Endothelial cell (in vitro differentiated cells): ENCODE measurements around the gene CAPN15. TPM values are rescaled to one million over a fixed set of nuclear protein-coding genes. Genes with fewer than 3 reads are reported as not detected.

Experiments
- DNase-seq: peaks from one replicate; pipeline ENCODE4 v3.0.0; 2021; ENCODE audit warnings: low spot score
- H3K27ac Mint-ChIP-seq: one replicate; pipeline ENCODE4 v1.8.0; 2021; ENCODE audit warnings: mixed read lengths, inconsistent platforms; ENCODE audit not compliant: unreplicated experiment
- H3K27me3 Mint-ChIP-seq: one replicate; pipeline ENCODE4 v1.8.0; 2021; ENCODE audit warnings: mild to moderate bottlenecking, moderate library complexity, mixed read lengths, inconsistent platforms; ENCODE audit not compliant: unreplicated experiment
- H3K36me3 Mint-ChIP-seq: one replicate; pipeline ENCODE4 v1.8.0; 2021; ENCODE audit warnings: mild to moderate bottlenecking, low read depth, mixed read lengths, inconsistent platforms; ENCODE audit not compliant: unreplicated experiment
- H3K4me1 Mint-ChIP-seq: one replicate; pipeline ENCODE4 v1.8.0; 2021; ENCODE audit warnings: mild to moderate bottlenecking, mixed read lengths, inconsistent platforms; ENCODE audit not compliant: unreplicated experiment
- H3K4me3 Mint-ChIP-seq: one replicate; pipeline ENCODE4 v1.8.0; 2021; ENCODE audit warnings: mild to moderate bottlenecking, mixed read lengths, inconsistent platforms; ENCODE audit not compliant: unreplicated experiment
- H3K9me3 Mint-ChIP-seq: one replicate; pipeline ENCODE4 v1.8.0; 2021; ENCODE audit warnings: mixed read lengths, inconsistent platforms; ENCODE audit not compliant: unreplicated experiment
- total RNA-seq: library from RNA; stranded (reverse); fragmentation: NEBNext Ultra II Directional; extraction: Animal tissue kit (Norgen Biotek cat#: 25700); gene quantifications from one replicate; pipeline ENCODE4 v1.2.1, GENCODE V29; 2021; ENCODE audit not compliant: unreplicated experiment
- TF ChIP-seq, protein P1 (sequence below): fragments of 200-600 bp; sonication (generic); IDR thresholded peaks from one replicate; pipeline ENCODE4 v1.5.0; 2021; ENCODE audit warnings: antibody characterized with exemption; ENCODE audit not compliant: unreplicated experiment

The CAPN15 gene
- total RNA-seq, 1 donor from 2014 or later, result 49.0 TPM

DNA sequence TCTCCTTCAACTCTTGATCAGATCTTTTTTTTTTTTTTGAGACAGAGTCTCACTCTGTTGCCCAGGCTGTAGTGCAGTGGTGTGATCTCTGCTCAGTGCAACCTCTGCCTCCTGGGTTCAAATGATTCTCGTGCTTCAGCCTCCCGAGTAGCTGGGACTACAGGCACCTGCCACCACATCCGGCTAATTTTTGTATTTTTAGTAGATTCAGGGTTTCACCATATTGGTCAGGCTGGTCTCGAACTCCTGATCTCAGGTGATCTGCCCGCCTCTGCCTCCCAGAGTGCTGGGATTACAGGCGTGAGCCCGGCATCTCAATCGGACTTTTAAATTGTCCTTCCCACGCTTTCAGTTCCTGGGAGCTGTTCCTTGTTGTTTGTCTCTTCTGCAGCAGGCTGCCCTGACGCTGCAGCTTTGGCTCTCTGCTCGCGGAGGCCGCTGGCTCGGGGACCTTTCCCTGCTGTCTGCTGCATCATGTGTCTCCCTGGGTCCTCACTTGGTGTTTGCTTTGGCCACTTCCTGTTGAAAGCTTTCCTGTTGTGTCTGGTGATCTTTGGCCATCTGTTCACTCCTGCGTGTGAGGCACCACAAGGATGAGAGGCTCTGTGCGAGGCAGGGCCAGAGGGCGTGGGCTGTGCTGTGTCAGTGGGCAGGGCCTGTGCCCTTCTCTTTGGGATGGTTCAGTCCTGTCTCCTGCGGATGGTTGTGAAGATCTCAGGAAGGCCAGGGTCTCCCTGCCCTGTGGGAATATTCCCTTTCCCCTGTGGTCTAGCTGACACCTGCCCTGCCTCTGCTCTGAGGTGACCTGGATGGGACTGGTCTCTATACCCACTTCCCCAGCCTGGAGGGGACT, 18.4 kb upstream of the CAPN15 start:
- peak overlapping the region; percentile 80 for H3K27ac Mint-ChIP-seq
- H3K27me3 Mint-ChIP-seq, result peaks cover 3% of the 10 kb centered on the region
- H3K4me1 Mint-ChIP-seq, result peaks cover 25% of the 10 kb centered on the region
- H3K4me3 Mint-ChIP-seq, result peak overlapping the region; percentile 67
- peaks cover 45% of the 10 kb centered on the region for H3K36me3 Mint-ChIP-seq
- TF ChIP-seq, protein P1, sequence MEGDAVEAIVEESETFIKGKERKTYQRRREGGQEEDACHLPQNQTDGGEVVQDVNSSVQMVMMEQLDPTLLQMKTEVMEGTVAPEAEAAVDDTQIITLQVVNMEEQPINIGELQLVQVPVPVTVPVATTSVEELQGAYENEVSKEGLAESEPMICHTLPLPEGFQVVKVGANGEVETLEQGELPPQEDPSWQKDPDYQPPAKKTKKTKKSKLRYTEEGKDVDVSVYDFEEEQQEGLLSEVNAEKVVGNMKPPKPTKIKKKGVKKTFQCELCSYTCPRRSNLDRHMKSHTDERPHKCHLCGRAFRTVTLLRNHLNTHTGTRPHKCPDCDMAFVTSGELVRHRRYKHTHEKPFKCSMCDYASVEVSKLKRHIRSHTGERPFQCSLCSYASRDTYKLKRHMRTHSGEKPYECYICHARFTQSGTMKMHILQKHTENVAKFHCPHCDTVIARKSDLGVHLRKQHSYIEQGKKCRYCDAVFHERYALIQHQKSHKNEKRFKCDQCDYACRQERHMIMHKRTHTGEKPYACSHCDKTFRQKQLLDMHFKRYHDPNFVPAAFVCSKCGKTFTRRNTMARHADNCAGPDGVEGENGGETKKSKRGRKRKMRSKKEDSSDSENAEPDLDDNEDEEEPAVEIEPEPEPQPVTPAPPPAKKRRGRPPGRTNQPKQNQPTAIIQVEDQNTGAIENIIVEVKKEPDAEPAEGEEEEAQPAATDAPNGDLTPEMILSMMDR, result no peak
- DNase-seq, result no peak
- no peaks in the 10 kb centered on the region for H3K9me3 Mint-ChIP-seq

DNA sequence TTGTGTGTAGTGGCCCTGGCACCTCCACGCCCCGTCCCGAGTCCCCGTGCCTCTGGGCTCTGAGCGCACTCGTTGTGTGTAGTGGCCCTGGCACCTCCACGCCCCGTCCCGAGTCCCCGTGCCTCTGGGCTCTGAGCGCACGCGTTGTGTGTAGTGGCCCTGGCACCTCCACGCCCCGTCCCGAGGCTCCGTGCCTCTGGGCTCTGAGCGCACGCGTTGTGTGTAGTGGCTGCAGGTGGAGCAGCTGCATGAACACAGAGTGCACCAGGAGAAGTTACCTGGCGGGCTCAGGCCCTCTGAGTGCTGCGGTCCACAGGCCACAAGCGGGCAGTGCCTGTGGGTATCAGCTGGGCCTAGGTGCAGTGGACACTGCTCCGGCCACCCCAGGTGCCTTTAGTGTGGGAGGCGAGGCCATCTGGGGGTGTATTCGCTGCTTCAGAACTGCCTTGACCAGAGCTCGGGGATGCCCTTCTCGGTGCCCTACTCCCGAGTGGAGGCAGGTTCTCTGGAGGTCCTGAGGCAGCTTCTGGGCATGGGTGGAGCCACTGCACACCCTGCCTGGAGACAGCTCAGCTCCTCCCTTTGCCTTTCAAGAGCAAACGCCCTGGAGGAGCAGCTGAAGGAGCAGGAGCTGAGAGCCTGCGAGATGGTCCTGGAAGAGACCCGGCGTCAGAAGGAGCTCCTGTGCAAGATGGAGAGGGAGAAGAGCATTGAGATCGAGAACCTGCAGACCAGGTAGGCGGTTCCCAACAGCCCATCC, 17.3 kb upstream of the CAPN15 start:
- Mint-ChIP-seq H3K4me1 (peaks cover 25% of the 10 kb centered on the region), H3K4me3 (peak overlapping the region; percentile 51), H3K27me3 (peaks cover 3% of the 10 kb centered on the region), H3K36me3 (peaks cover 50% of the 10 kb centered on the region), H3K27ac (no peak overlapping the region), H3K9me3 (no peaks in the 10 kb centered on the region)
- TF ChIP-seq, protein P1, result no peak
- no peak for DNase-seq

GRCh38 chr16:512802-513201, 14.7 kb upstream of the CAPN15 start:
- H3K4me1 Mint-ChIP-seq, result peaks cover 15% of the 10 kb centered on the region
- no peak overlapping the region for H3K27ac Mint-ChIP-seq
- TF ChIP-seq, protein P1, result no peak
- H3K27me3 Mint-ChIP-seq, result peaks cover 5% of the 10 kb centered on the region
- peaks cover 44% of the 10 kb centered on the region for H3K36me3 Mint-ChIP-seq
- no peaks in the 10 kb centered on the region for H3K9me3 Mint-ChIP-seq
- no peak for DNase-seq
- no peak overlapping the region for H3K4me3 Mint-ChIP-seq

DNA sequence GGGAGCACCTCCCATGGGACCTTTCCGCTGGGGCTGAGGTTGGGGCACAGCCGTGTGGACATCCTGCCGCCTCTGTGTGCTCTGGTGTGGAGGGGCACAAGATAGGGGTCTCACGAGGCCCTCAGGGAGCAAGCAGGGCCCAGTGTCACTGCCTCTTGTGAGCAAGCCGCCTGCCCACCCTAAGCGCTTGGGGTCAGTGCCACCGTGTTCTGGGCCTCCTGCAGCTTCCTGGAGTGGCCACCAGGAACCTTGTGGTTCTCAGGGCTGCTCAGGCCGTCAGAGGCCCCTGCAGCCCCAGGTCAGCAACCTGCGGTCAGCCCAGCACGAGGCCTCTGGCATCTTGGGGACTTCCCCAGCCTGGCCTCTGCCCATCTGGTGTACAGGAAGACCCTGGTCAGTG, 13.6 kb upstream of the CAPN15 start:
- no peaks in the 10 kb centered on the region for H3K9me3 Mint-ChIP-seq
- no peak overlapping the region for H3K4me3 Mint-ChIP-seq
- peaks cover 6% of the 10 kb centered on the region for H3K4me1 Mint-ChIP-seq
- TF ChIP-seq, protein P1, result no peak
- H3K27me3 Mint-ChIP-seq, result peaks cover 3% of the 10 kb centered on the region
- no peak for DNase-seq
- peaks cover 39% of the 10 kb centered on the region for H3K36me3 Mint-ChIP-seq
- H3K27ac Mint-ChIP-seq, result no peak overlapping the region
